ENCODE measurements around the gene INTS11.
A peak's percentile ranks its signal among the peaks of the same experiment; 100 is the strongest.

The INTS11 gene

GRCh38 chr1:1298861-1299685 is 25.4 kb downstream of the INTS11 start:
- no peak for DNase-seq

- no peak for DNase-seq
Measured at GRCh38 chr1:1297802-1298424, 26.5 kb downstream of the INTS11 start.

- DNase-seq = no peak
Measured at GRCh38 chr1:1296070-1297061, 28.1 kb downstream of the INTS11 start.

- no peak for DNase-seq
Measured at GRCh38 chr1:1295154-1295923, 29.1 kb downstream of the INTS11 start.

GRCh38 chr1:1294250-1294890 is 30.1 kb downstream of the INTS11 start:
- no peak for DNase-seq

- no peak for DNase-seq
Measured at GRCh38 chr1:1293263-1294249, 30.9 kb downstream of the INTS11 start.

GRCh38 chr1:1292851-1293250 is 31.6 kb downstream of the INTS11 start:
- no peak for DNase-seq

GRCh38 chr1:1292442-1292779 is 32.0 kb downstream of the INTS11 start:
- no peak for DNase-seq

GRCh38 chr1:1291548-1292441 is 32.7 kb downstream of the INTS11 start:
- DNase-seq = peak; percentile 29

- no peak for DNase-seq
Measured at GRCh38 chr1:1291023-1291528, 33.4 kb downstream of the INTS11 start.

- peak; percentile 75 for DNase-seq
Measured at GRCh38 chr1:1290238-1290731, 34.2 kb downstream of the INTS11 start.

GRCh38 chr1:1287288-1288110 is 37.0 kb downstream of the INTS11 start:
- no peak for DNase-seq

GRCh38 chr1:1286313-1287261 is 37.9 kb downstream of the INTS11 start:
- no peak for DNase-seq

- DNase-seq = no peak
Measured at GRCh38 chr1:1285611-1286311, 38.7 kb downstream of the INTS11 start.

GRCh38 chr1:1285102-1285571 is 39.3 kb downstream of the INTS11 start:
- DNase-seq = no peak

All from T1000 (cell line).